ENCODE data around the gene JAM3.

The JAM3 gene

GRCh38 chr11:134124660-134125451 is 56.0 kb downstream of the JAM3 start:
- H3K4me3 ChIP-seq (ENCODE audit: low read depth, low read length): no peak overlapping the region
- TF ChIP-seq CTCF (IDR thresholded peaks at IDR 0.05; ENCODE audit: insufficient read depth, low read depth, low read length, missing control alignments): no peak
- no peak for DNase-seq (ENCODE audit: low read depth)

DNA sequence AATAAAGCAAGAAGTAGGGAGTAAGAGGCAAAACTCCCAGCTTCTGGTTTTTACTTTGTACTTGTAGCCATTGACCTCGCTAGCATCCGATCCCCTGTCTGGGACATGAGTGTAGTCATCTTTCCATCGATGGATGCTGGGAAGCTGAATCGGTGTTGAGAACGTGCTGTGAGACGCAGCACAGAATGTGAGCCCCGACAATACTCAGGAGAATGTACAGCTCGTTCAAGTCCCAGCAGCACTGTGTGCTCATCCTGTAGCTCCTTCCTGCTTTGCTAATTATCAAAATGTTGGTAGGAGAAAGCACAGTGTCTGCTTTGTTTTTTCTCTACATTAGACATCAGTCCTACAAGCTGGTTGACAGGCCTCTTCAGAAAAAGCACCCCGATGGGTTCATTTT is 56.6 kb downstream of the JAM3 start:
- no peak for DNase-seq (ENCODE audit: low read depth)
- H3K4me3 ChIP-seq (ENCODE audit: low read depth, low read length): no peak overlapping the region
- no peak for TF ChIP-seq CTCF (IDR thresholded peaks at IDR 0.05; ENCODE audit: insufficient read depth, low read depth, low read length, missing control alignments)

GRCh38 chr11:134126217-134126822 is 57.4 kb downstream of the JAM3 start:
- DNase-seq (ENCODE audit: low read depth): no peak
- TF ChIP-seq CTCF (IDR thresholded peaks at IDR 0.05; ENCODE audit: insufficient read depth, low read depth, low read length, missing control alignments): no peak
- H3K4me3 ChIP-seq (ENCODE audit: low read depth, low read length): no peak overlapping the region

DNA sequence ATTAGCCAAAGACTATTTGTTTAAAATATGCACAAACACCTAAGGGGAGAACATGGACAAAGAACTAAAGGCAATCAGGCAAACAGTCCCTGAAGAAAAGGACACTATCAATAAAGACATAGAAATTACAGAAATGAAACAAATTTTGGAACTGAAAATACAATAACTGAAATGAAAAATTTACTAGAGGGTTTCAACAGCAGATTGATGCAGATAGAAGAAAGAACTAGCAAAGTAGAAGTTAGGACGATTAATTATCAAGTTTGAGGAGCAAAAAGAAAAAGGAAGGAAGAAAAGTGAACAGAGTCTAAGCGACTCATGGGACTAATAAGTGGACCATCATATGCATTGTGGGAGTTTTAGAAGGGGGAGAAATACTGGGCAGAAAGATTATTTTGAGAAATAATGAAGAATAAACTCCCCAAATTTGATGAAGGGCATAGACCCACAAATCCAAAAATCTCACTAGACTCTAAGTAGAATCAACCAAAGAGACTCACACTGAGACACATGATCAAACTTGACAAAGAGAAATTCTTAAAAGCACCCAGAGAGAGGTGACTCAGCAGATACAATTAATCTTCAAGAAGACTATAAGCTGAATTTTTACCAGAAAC is 62.9 kb downstream of the JAM3 start:
- no peak for DNase-seq (ENCODE audit: low read depth)
- H3K4me3 ChIP-seq (ENCODE audit: low read depth, low read length): no peak overlapping the region
- TF ChIP-seq CTCF (IDR thresholded peaks at IDR 0.05; ENCODE audit: insufficient read depth, low read depth, low read length, missing control alignments): no peak

DNA sequence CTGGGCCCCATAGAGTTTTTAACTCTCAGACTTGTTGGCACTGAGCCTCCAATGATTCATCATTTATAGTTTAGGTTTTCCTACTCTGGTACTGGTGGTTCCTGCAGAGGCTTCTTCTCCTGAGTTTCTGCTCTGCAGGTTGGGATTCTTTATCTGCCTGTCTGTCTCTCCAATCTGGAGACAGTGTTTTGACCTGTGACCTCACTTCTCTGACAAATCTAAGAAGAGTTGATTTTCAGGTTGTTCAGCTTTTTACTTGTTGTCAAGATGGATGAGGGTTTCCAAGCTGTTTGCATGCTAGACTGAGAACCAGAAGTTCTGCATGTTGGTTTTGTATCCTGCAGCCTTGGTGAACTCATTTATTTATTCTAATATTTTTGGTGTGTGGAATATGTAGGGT is 63.9 kb downstream of the JAM3 start:
- no peak overlapping the region for H3K4me3 ChIP-seq (ENCODE audit: low read depth, low read length)
- no peak for TF ChIP-seq CTCF (IDR thresholded peaks at IDR 0.05; ENCODE audit: insufficient read depth, low read depth, low read length, missing control alignments)
- no peak for DNase-seq (ENCODE audit: low read depth)

DNA sequence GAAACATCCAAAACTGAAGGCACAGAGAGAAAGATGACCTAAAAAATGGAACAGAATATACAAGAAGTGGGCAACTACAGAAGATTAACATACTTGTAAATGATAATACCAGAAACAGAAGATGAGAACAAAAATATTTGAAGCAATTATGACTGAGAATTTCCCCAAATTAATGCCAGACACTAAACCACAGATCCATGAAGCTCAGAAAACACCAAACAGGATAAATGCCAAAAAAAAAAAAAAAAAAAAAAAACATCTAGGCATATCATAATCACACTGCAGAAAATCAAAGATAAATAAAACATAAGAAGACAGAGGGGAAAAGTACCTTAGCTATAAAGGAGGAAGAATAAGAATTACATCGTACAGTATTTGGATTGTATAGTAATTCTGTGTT is 65.3 kb downstream of the JAM3 start:
- DNase-seq (ENCODE audit: low read depth): no peak
- no peak for TF ChIP-seq CTCF (IDR thresholded peaks at IDR 0.05; ENCODE audit: insufficient read depth, low read depth, low read length, missing control alignments)
- no peak overlapping the region for H3K4me3 ChIP-seq (ENCODE audit: low read depth, low read length)
